HG03439 (cell line): ENCODE data around the gene CEP95.

Experiments
- ATAC-seq: cut with Tn5 transposase; IDR thresholded peaks from one replicate; pipeline ENCODE4 v1.9.1; 2021; ENCODE audit warnings: mild to moderate bottlenecking, moderate library complexity; ENCODE audit not compliant: unreplicated experiment

The CEP95 gene

GRCh38 chr17:64509179-64509578, 2.4 kb downstream of the CEP95 start:
- ATAC-seq, result no peak

GRCh38 chr17:64515419-64515818, 8.6 kb downstream of the CEP95 start:
- ATAC-seq, result no peak

GRCh38 chr17:64515829-64516228, 9.1 kb downstream of the CEP95 start:
- no peak for ATAC-seq

GRCh38 chr17:64519601-64520000, 12.8 kb downstream of the CEP95 start:
- no peak for ATAC-seq

- no peak for ATAC-seq
Measured at GRCh38 chr17:64520359-64520758, 13.6 kb downstream of the CEP95 start.

- ATAC-seq, result no peak
Measured at GRCh38 chr17:64527914-64528313, 21.1 kb downstream of the CEP95 start.

GRCh38 chr17:64529221-64529620, 22.4 kb downstream of the CEP95 start:
- no peak for ATAC-seq

- ATAC-seq, result no peak
Measured at GRCh38 chr17:64531955-64532371, 25.2 kb downstream of the CEP95 start.

GRCh38 chr17:64532409-64532808, 25.6 kb downstream of the CEP95 start:
- no peak for ATAC-seq

GRCh38 chr17:64533784-64534183, 27.0 kb downstream of the CEP95 start:
- no peak for ATAC-seq

GRCh38 chr17:64534187-64534586, 27.4 kb downstream of the CEP95 start:
- no peak for ATAC-seq

- no peak for ATAC-seq
Measured at GRCh38 chr17:64535357-64535756, 28.6 kb downstream of the CEP95 start.

- no peak for ATAC-seq
Measured at GRCh38 chr17:64536913-64537312, 30.1 kb downstream of the CEP95 start.

GRCh38 chr17:64537488-64537887, 30.7 kb downstream of the CEP95 start:
- ATAC-seq, result no peak

- ATAC-seq, result no peak
Measured at GRCh38 chr17:64538508-64539130, 31.8 kb downstream of the CEP95 start.

- no peak for ATAC-seq
Measured at GRCh38 chr17:64540118-64540776, 33.5 kb downstream of the CEP95 start.

GRCh38 chr17:64544742-64545141, 38.0 kb downstream of the CEP95 start:
- ATAC-seq, result no peak

- no peak for ATAC-seq
Measured at GRCh38 chr17:64546716-64547115, 39.9 kb downstream of the CEP95 start.

- no peak for ATAC-seq
Measured at GRCh38 chr17:64547319-64547718, 40.5 kb downstream of the CEP95 start.

GRCh38 chr17:64551461-64551860, 44.7 kb downstream of the CEP95 start:
- no peak for ATAC-seq

GRCh38 chr17:64554028-64554637, 47.4 kb downstream of the CEP95 start:
- no peak for ATAC-seq

- no peak for ATAC-seq
Measured at GRCh38 chr17:64555281-64555680, 48.5 kb downstream of the CEP95 start.
